ENCODE results near the gene VSNL1. TPM values are rescaled to one million over a fixed set of nuclear protein-coding genes. Genes with fewer than 3 reads are reported as not detected.

VSNL1 gene
- polyA plus RNA-seq, 1 of the 3 experiments (the other 2 are of a cell fraction), result 1.3 TPM

DNA sequence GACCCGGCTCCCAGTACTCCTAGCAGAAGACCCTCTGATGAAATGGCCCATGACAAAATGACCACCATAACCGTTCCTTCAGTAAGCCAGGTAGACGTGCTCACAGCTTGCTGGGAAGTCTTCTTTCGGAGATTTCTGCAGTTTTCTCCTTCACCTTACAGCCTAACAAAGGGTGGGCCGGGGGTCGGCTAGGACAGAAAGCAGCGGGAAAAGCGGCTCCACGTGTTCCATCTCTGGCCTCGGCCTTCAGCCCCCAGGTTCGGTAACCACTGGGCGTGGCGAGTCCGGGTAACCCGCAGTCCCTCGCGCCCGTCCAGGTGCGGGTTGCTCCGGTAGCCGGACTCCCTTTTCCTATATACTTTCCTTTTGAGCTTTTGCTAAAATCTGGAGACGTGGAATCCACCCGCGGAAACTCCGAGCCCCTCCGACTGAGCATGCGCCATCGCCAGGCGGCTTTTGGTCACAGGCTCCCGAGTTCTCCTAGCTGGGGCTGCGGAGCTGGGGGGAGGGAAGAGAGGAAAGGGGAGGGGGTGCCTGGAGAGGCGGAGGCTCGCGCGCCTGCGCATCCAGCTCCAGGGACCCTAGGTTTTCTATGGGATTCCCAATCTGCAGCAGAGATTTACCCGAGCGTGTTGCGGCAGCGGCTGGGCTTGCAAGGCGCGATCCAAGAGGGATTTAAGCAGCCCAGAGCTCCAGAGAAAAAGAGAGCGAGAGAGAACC lies at the start of gene VSNL1 (continued):
- TF ChIP-seq, protein P1, sequence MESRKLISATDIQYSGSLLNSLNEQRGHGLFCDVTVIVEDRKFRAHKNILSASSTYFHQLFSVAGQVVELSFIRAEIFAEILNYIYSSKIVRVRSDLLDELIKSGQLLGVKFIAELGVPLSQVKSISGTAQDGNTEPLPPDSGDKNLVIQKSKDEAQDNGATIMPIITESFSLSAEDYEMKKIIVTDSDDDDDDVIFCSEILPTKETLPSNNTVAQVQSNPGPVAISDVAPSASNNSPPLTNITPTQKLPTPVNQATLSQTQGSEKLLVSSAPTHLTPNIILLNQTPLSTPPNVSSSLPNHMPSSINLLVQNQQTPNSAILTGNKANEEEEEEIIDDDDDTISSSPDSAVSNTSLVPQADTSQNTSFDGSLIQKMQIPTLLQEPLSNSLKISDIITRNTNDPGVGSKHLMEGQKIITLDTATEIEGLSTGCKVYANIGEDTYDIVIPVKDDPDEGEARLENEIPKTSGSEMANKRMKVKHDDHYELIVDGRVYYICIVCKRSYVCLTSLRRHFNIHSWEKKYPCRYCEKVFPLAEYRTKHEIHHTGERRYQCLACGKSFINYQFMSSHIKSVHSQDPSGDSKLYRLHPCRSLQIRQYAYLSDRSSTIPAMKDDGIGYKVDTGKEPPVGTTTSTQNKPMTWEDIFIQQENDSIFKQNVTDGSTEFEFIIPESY (IDR thresholded peaks at IDR 0.05; ENCODE audit: borderline replicate concordance, low read depth), result no peak
- TF ChIP-seq RFX5 (IDR thresholded peaks at IDR 0.05; ENCODE audit: low read length), result no peak; the same call in 1 of the 2 replicates

DNA sequence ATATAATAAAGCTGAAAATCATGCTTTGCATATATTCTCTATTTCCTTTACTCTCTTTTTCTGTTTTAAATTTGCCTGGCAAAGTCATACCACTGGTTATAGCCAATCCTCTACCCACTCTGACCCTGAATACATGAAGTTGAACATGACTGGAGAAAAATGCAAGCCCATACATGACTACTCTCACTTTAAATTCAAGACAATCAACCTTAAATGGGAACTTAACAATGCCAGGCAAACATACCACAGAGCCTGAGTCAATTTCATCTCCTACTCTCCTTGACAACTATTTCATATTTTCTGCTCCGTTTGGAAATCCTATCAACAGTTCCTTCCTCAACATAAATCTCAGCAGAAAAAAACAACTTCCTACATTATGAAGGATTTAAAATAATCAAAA lies 44.9 kb upstream of the VSNL1 start:
- Histone ChIP-seq H3K9me3 (no peaks in the 10 kb centered on the region), H3K36me3 (replicated peaks in 1 of 2; ENCODE audit: control insufficient read depth in 1 of 2, insufficient read depth in 2 of 2, low read length in 1 of 2) (no peaks in the 10 kb centered on the region), H3K9me2 (no peaks in the 10 kb centered on the region), H3K4me3 (ENCODE audit: low read depth in 2 of 2, low read length in 1 of 2) (no peak overlapping the region), H3K9ac (no peak overlapping the region), H3F3A (replicated peaks; ENCODE audit: insufficient read depth) (no peaks in the 10 kb centered on the region), H3K79me2 (ENCODE audit: insufficient read depth) (no peaks in the 10 kb centered on the region), H3K27ac (ENCODE audit: low read depth in 2 of 2, low read length in 1 of 2) (no peak overlapping the region), H2AFZ (ENCODE audit: low read depth) (no peak overlapping the region), H4K20me1 (ENCODE audit: insufficient read depth) (no peaks in the 10 kb centered on the region), H3K4me2 (no peak overlapping the region), H3K4me1 (ENCODE audit: control insufficient read depth in 1 of 2, insufficient read depth in 2 of 2, low read depth in 1 of 2, low read length in 1 of 2) (no peaks in the 10 kb centered on the region), H3K27me3 (ENCODE audit: insufficient read depth) (no peaks in the 10 kb centered on the region)
- TF ChIP-seq, protein P2, sequence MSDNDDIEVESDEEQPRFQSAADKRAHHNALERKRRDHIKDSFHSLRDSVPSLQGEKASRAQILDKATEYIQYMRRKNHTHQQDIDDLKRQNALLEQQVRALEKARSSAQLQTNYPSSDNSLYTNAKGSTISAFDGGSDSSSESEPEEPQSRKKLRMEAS (IDR thresholded peaks at IDR 0.05; ENCODE audit: low read depth), result no peak
- no peak for TF ChIP-seq YY1 (IDR thresholded peaks at IDR 0.05; ENCODE audit: low read depth)
- TF ChIP-seq MEF2A (IDR thresholded peaks at IDR 0.05; ENCODE audit: borderline replicate concordance, low read depth), result no peak
- TF ChIP-seq FOSL2 (IDR thresholded peaks at IDR 0.05; ENCODE audit: borderline replicate concordance, low read depth), result no peak
- no peak for TF ChIP-seq SMC3 (IDR thresholded peaks at IDR 0.05; ENCODE audit: low read depth, low read length)
- ChIA-PET POLR2A (no interaction called here), CTCF (interaction anchor here (1.1 to 1.3 kb wide), 2 partner anchors 13 to 32 kb away, joined by 3 read pairs; no protein-coding TSS in a partner anchor)
- DNase-seq, result no peak
- 30% methylated on average over 1 of the region's 1 CpG for WGBS (ENCODE audit: low lambda C conversion rate)

DNA sequence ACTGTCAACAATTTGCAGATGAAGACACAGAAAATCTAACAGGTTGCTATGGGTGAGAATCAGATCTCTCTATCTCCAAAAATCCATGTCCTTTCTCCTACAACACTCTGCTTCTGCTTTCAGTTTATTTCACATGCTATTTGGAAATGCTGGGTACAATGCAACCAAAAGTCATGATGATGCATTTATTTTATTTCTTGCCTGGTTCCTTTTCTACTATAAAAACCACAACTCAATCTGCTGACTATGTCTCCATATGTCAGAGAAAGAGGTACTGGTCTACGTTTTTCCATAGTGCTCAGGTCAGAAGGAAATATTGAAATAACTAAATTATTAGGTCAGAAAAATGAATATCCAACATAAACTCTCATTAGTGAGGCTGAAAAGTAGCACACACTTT lies 42.8 kb upstream of the VSNL1 start:
- no peak for DNase-seq
- H3K4me2 ChIP-seq, result no peak overlapping the region
- H3K27me3 ChIP-seq (ENCODE audit: insufficient read depth), result no peaks in the 10 kb centered on the region
- no peaks in the 10 kb centered on the region for H3K36me3 ChIP-seq (replicated peaks in 1 of 2; ENCODE audit: control insufficient read depth in 1 of 2, insufficient read depth in 2 of 2, low read length in 1 of 2)
- no peaks in the 10 kb centered on the region for H3K9me3 ChIP-seq
- TF ChIP-seq ELF1 (IDR thresholded peaks at IDR 0.05) (no peak), MEF2A (IDR thresholded peaks at IDR 0.05; ENCODE audit: borderline replicate concordance, low read depth) (no peak), EZH2phosphoT487 (IDR thresholded peaks at IDR 0.05; ENCODE audit: borderline replicate concordance, low read depth) (no peak), TAF1 (IDR thresholded peaks at IDR 0.05; ENCODE audit: borderline replicate concordance, low read depth, low read length) (no peak), YY1 (IDR thresholded peaks at IDR 0.05; ENCODE audit: low read depth) (no peak), TEAD4 (IDR thresholded peaks at IDR 0.05; ENCODE audit: borderline replicate concordance, insufficient read depth) (no peak)
- TF ChIP-seq, protein P3, sequence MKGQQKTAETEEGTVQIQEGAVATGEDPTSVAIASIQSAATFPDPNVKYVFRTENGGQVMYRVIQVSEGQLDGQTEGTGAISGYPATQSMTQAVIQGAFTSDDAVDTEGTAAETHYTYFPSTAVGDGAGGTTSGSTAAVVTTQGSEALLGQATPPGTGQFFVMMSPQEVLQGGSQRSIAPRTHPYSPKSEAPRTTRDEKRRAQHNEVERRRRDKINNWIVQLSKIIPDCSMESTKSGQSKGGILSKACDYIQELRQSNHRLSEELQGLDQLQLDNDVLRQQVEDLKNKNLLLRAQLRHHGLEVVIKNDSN (IDR thresholded peaks at IDR 0.05; ENCODE audit: borderline replicate concordance, low read depth), result no peak
- TF ChIP-seq, protein P1 (IDR thresholded peaks at IDR 0.05; ENCODE audit: borderline replicate concordance, low read depth), result no peak
- TF ChIP-seq, protein P4, sequence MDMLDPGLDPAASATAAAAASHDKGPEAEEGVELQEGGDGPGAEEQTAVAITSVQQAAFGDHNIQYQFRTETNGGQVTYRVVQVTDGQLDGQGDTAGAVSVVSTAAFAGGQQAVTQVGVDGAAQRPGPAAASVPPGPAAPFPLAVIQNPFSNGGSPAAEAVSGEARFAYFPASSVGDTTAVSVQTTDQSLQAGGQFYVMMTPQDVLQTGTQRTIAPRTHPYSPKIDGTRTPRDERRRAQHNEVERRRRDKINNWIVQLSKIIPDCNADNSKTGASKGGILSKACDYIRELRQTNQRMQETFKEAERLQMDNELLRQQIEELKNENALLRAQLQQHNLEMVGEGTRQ (IDR thresholded peaks at IDR 0.05; ENCODE audit: borderline replicate concordance, low read depth, low read length), result no peak
- WGBS (ENCODE audit: low lambda C conversion rate), result 4% methylated on average over 1 of the region's 1 CpG
- H3K27ac ChIP-seq (ENCODE audit: low read depth in 2 of 2, low read length in 1 of 2), result no peak overlapping the region
- no peak overlapping the region for H2AFZ ChIP-seq (ENCODE audit: low read depth)
- no peaks in the 10 kb centered on the region for H3K4me1 ChIP-seq (ENCODE audit: control insufficient read depth in 1 of 2, insufficient read depth in 2 of 2, low read depth in 1 of 2, low read length in 1 of 2)
- POLR2A ChIA-PET, result no interaction called here
- no peak overlapping the region for H3K9ac ChIP-seq
- H4K20me1 ChIP-seq (ENCODE audit: insufficient read depth), result no peaks in the 10 kb centered on the region
- no peak overlapping the region for H3K4me3 ChIP-seq (ENCODE audit: low read depth in 2 of 2, low read length in 1 of 2)
- no peaks in the 10 kb centered on the region for H3F3A ChIP-seq (replicated peaks; ENCODE audit: insufficient read depth)
- CTCF ChIA-PET, result interaction anchor here (1.1 kb wide), 1 partner anchor 14 kb away, joined by 4 read pairs; no protein-coding TSS in a partner anchor
- no peaks in the 10 kb centered on the region for H3K79me2 ChIP-seq (ENCODE audit: insufficient read depth)
- H3K9me2 ChIP-seq, result no peaks in the 10 kb centered on the region

All from SK-N-SH (cell line).